D721Med (cell line): ENCODE measurements around the gene AKR1D1.

ENCODE experiments used
- DNase-seq: peaks from one replicate; pipeline ENCODE4 v3.0.0; 2011; ENCODE audit warnings: low spot score; ENCODE audit not compliant: insufficient read length
- FAIRE-seq: peaks from 2 replicates; lab custom pipeline; 2011; peaks lifted over from hg19 to GRCh38; lab: Jason Lieb, UNC
- CTCF ChIP-seq: IDR thresholded peaks from 2 replicates; pipeline ENCODE4 v1.5.1; 2012; ENCODE audit warnings: mild to moderate bottlenecking, control low read depth; ENCODE audit not compliant: insufficient read depth; ENCODE audit errors: missing control alignments

AKR1D1 gene

DNA sequence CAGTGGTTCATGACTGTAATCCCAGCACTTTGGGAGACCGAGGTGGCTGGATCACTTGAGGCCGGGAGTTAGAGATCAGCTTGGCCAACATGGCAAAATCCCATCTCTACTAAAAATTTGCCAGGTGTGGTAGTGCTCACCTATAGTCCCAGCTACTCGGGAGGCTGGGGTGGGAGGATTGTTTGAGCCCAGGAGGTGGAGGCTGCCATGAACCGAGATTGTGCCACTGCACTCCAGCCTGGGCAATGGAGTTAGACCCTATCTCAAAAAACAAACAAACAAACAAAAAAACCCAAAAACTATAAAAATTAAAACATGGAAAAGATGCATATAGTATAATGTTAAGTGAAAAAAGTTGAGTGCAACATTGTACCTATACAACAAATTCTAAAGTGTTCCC lies 81.4 kb downstream of the AKR1D1 start:
- TF ChIP-seq CTCF, result no peak
- no peak for FAIRE-seq

GRCh38 chr7:138158739-138159528 lies 82.7 kb downstream of the AKR1D1 start:
- FAIRE-seq (no peak), DNase-seq (no peak)
- no peak for TF ChIP-seq CTCF

More for the DNA sequence above, 81.4 kb downstream of the AKR1D1 start:
- no peak for DNase-seq

GRCh38 chr7:138161600-138162081 lies 85.4 kb downstream of the AKR1D1 start:
- TF ChIP-seq CTCF, result peak; percentile 90
- peak; percentile 97 for FAIRE-seq
- peak; percentile 25 for DNase-seq

DNA sequence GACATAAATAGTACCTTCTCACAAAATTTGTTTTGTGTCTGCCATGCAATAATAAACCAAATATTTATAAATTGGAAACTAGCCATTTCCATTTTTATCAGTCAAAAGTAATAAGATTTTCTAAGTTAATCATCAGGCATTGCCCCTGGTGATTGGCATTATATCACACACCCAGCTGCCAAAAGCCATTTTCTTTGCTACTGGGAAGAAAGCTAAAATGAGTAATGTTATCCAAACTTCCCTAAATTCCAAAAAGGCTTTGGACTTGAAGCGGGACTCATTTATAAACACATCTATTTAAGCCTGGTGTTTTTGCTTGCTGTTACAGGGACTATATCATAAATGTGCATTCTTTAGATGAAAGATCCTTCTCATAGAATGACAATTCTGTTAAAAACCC lies 86.0 kb downstream of the AKR1D1 start:
- no peak for TF ChIP-seq CTCF
- FAIRE-seq (no peak), DNase-seq (no peak)

- TF ChIP-seq CTCF, result no peak
Measured at GRCh38 chr7:138163800-138164199, 87.5 kb downstream of the AKR1D1 start.

DNA sequence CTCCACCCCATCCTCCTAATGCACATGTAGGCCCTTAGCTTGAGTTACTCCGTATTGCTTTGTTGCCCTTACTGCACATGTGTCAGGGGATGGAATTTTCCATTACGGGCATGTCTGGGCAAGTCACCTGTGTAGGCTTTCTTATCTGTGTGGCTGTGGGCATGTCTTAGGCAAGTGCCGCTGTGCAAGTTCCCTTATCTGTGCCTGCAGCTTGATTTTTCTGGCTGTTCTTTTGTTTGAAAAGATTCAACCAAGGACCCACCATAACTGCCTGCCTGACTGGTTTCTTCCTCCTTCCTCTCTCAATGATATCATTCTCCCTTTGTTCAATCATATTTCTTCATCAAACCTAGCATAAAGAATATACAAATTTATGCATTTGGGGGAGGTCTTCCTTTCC lies 88.5 kb downstream of the AKR1D1 start:
- FAIRE-seq (no peak), DNase-seq (no peak)
- TF ChIP-seq CTCF, result no peak

More at GRCh38 chr7:138163800-138164199, 87.5 kb downstream of the AKR1D1 start:
- FAIRE-seq, result no peak
- DNase-seq, result no peak

GRCh38 chr7:138166681-138167080 lies 90.4 kb downstream of the AKR1D1 start:
- DNase-seq (no peak), FAIRE-seq (no peak)
- no peak for TF ChIP-seq CTCF
